Upper lobe of left lung (tissue), 4 donors: ENCODE data around the gene CTAGE1.

Experiments used
- POLR2A ChIP-seq, 4 donors: fragments of 450-650 bp; IDR thresholded peaks; one replicate each; pipeline ENCODE4 v1.5.1; 2016 to 2017; ENCODE audit warnings: antibody characterized with exemption in 4 of 4, mild to moderate bottlenecking in 2 of 4
- POLR2AphosphoS5 ChIP-seq, 2 donors: sonication (generic); formaldehyde crosslinking; IDR thresholded peaks; one replicate each; pipeline ENCODE4 v1.5.1; 2017; ENCODE audit warnings: antibody characterized with exemption in 2 of 2
- TF ChIP-seq, protein P1 (sequence below), 6 experiments: fragments of 450-650 bp in 4 of 6; fragments of 200-600 bp in 2 of 6; sonication (generic) in 2 of 6; IDR thresholded peaks; one replicate each; pipeline ENCODE4 v1.5.1; 2016 to 2019; ENCODE audit warnings: antibody characterized with exemption in 6 of 6

DNA sequence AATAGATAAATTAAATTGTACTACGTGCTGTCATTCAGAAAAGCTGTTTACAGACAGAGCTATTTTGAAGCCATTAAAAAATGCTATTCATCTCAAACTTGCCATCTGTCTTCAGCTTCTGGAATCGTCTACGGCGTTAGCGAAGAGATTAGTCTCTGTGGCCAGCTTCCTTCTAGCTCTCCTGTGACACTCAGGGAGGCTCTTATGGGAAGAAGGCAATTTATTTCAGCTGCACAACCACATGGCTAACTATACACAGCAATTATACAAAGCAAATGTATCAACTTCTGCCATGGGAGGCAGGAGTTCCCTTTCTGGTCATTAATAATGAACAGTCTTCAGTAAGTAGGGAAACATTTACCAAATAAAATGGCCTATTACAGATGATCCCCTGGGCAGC is 6.3 kb downstream of the CTAGE1 start:
- TF ChIP-seq, protein P1, sequence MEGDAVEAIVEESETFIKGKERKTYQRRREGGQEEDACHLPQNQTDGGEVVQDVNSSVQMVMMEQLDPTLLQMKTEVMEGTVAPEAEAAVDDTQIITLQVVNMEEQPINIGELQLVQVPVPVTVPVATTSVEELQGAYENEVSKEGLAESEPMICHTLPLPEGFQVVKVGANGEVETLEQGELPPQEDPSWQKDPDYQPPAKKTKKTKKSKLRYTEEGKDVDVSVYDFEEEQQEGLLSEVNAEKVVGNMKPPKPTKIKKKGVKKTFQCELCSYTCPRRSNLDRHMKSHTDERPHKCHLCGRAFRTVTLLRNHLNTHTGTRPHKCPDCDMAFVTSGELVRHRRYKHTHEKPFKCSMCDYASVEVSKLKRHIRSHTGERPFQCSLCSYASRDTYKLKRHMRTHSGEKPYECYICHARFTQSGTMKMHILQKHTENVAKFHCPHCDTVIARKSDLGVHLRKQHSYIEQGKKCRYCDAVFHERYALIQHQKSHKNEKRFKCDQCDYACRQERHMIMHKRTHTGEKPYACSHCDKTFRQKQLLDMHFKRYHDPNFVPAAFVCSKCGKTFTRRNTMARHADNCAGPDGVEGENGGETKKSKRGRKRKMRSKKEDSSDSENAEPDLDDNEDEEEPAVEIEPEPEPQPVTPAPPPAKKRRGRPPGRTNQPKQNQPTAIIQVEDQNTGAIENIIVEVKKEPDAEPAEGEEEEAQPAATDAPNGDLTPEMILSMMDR (IDR thresholded peaks at IDR 0.05), result no peak
- TF ChIP-seq POLR2AphosphoS5 (IDR thresholded peaks at IDR 0.05) (no peak), POLR2A (IDR thresholded peaks at IDR 0.05) (no peak)
